GM12878 (cell line): ENCODE results near the gene PAQR9. TPM values are rescaled to one million over a fixed set of nuclear protein-coding genes. Genes with fewer than 3 reads are reported as not detected.

ENCODE experiments used
- ATAC-seq: fragments of 200-7000 bp; cut with Tn5 transposase; 3 replicates; pipeline ENCODE4 v1.9.1; 2020; ENCODE audit warnings: mild to moderate bottlenecking, moderate library complexity
- BruUV-seq: library from RNA; stranded (reverse); fragments of 400-500 nt; replicated peaks from 2 replicates; lab custom pipeline; 2021; lab: Mats Ljungman, UMichigan
- CTCF ChIA-PET: fragments of 300-600 bp; sonication (Branson Sonifier 250); formaldehyde crosslinking; extraction: SDS; loops from one replicate; lab custom pipeline; 2021; ENCODE audit warnings: inconsistent platforms; lab: Yijun Ruan, JAX
- POLR2A ChIA-PET: fragments of 350-600 bp; formaldehyde crosslinking; extraction: SDS; loops from one replicate; lab custom pipeline; 2021; ENCODE audit warnings: inconsistent platforms; lab: Charles Lee
- RAD21 ChIA-PET: fragments of 300-600 bp; sonication (Branson Sonifier 250); formaldehyde crosslinking; loops from one replicate; lab custom pipeline; 2023; ENCODE audit warnings: antibody characterized with exemption; ENCODE audit not compliant: unreplicated experiment; lab: Charles Lee
- SMC1A ChIA-PET: fragments of 300-600 bp; sonication (Branson Sonifier 250); formaldehyde crosslinking; loops from one replicate; lab custom pipeline; 2023; ENCODE audit not compliant: unreplicated experiment, uncharacterized antibody; lab: Charles Lee
- DNase-seq: peaks from one replicate; pipeline ENCODE4 v3.0.0-alpha.2; 2011; ENCODE audit warnings: low read depth, low spot score
- FAIRE-seq: peaks from 3 replicates; lab custom pipeline; 2011; peaks lifted over from hg19 to GRCh38; lab: Jason Lieb, UNC
- H2AFZ ChIP-seq: 2 replicates; pipeline ENCODE4 v1.6.0; 2011; ENCODE audit warnings: low read depth, low read length, control low read depth; ENCODE audit not compliant: control insufficient read depth
- H3K27ac ChIP-seq: 2 replicates; pipeline ENCODE4 v1.5.1; 2011; ENCODE audit warnings: control low read depth; ENCODE audit not compliant: control insufficient read depth, insufficient read depth
- H3K27me3 ChIP-seq, 2 experiments: replicated peaks in 1 of 2; 2 replicates each; pipeline versions ENCODE4 v1.6.0 to v1.6.1; 2011; ENCODE audit warnings: low read length in 1 of 2; ENCODE audit not compliant: control insufficient read depth in 2 of 2, insufficient read depth in 2 of 2
- H3K36me3 ChIP-seq, 2 experiments: 2 replicates each; pipeline ENCODE4 v1.5.1; 2011; ENCODE audit warnings: low read length in 1 of 2; ENCODE audit not compliant: control insufficient read depth in 2 of 2, insufficient read depth in 2 of 2
- H3K4me1 ChIP-seq: 2 replicates; pipeline ENCODE4 v1.6.1; 2011; ENCODE audit warnings: mild to moderate bottlenecking, low read length, moderate library complexity, mixed read lengths; ENCODE audit not compliant: control insufficient read depth, insufficient read depth
- H3K4me2 ChIP-seq: 2 replicates; pipeline ENCODE4 v1.6.0; 2011; ENCODE audit warnings: control low read depth; ENCODE audit not compliant: control insufficient read depth, insufficient read depth
- H3K4me3 ChIP-seq: fragments of 200-600 bp; sonication (generic); 2 replicates; pipeline ENCODE4 v1.5.1; 2016
- H3K79me2 ChIP-seq: 2 replicates; pipeline ENCODE4 v1.6.0; 2011; ENCODE audit warnings: low read length; ENCODE audit not compliant: control insufficient read depth, insufficient read depth
- H3K9ac ChIP-seq: 2 replicates; pipeline ENCODE4 v1.8.0; 2011; ENCODE audit warnings: low read length, control low read depth, mixed read lengths; ENCODE audit not compliant: control insufficient read depth, insufficient read depth
- H3K9me3 ChIP-seq: replicated peaks from 3 replicates; pipeline ENCODE4 v1.5.1; 2011; ENCODE audit warnings: mild to moderate bottlenecking, low read length; ENCODE audit not compliant: control insufficient read depth, insufficient read depth
- H4K20me1 ChIP-seq: 2 replicates; pipeline ENCODE4 v1.6.0; 2011; ENCODE audit not compliant: control insufficient read depth, insufficient read depth
- CBX3 ChIP-seq: fragments of 200-600 bp; sonication (generic); IDR thresholded peaks from 2 replicates; pipeline ENCODE4 v1.6.1; 2016; ENCODE audit warnings: low read depth, borderline replicate concordance
- CEBPB ChIP-seq, 2 experiments: fragments of 150-350 bp in 1 of 2; IDR thresholded peaks; 2 replicates each; pipeline ENCODE4 v1.6.1; 2012 to 2014; ENCODE audit warnings: low read depth in 2 of 2, low read length in 2 of 2, borderline replicate concordance in 1 of 2, inconsistent platforms in 1 of 2
- E2F4 ChIP-seq: IDR thresholded peaks from 2 replicates; pipeline ENCODE4 v1.6.1; 2012; ENCODE audit warnings: low read depth, low read length, improper control_type of control experiment
- GABPA ChIP-seq: IDR thresholded peaks from 2 replicates; pipeline ENCODE4 v1.6.1; 2014; ENCODE audit warnings: antibody characterized with exemption, low read depth, mild to moderate bottlenecking, inconsistent platforms
- NFIC ChIP-seq: IDR thresholded peaks from 2 replicates; pipeline ENCODE4 v1.6.1; 2012; ENCODE audit warnings: low read depth, mild to moderate bottlenecking, inconsistent platforms, low read length, moderate library complexity
- PAX5 ChIP-seq: IDR thresholded peaks from 2 replicates; pipeline ENCODE4 v1.6.1; 2011; ENCODE audit warnings: low read depth, low read length, borderline replicate concordance
- PKNOX1 ChIP-seq: fragments of 450-650 bp; IDR thresholded peaks from 2 replicates; pipeline ENCODE4 v1.6.1; 2016; ENCODE audit warnings: mild to moderate bottlenecking
- PML ChIP-seq: IDR thresholded peaks from 2 replicates; pipeline ENCODE4 v1.6.1; 2012; ENCODE audit warnings: low read length, inconsistent platforms
- POU2F2 ChIP-seq: IDR thresholded peaks from 3 replicates; pipeline ENCODE4 v1.6.1; 2011; ENCODE audit warnings: low read depth, mild to moderate bottlenecking, low read length, borderline replicate concordance
- RELB ChIP-seq: fragments of 450-650 bp; IDR thresholded peaks from 2 replicates; pipeline ENCODE4 v1.6.1; 2017; ENCODE audit warnings: low read depth, mild to moderate bottlenecking, moderate library complexity
- TARDBP ChIP-seq: IDR thresholded peaks from 2 replicates; pipeline ENCODE4 v1.6.1; 2016; ENCODE audit warnings: borderline replicate concordance
- TCF12 ChIP-seq: IDR thresholded peaks from 2 replicates; pipeline ENCODE4 v1.6.1; 2011; ENCODE audit warnings: low read depth, mild to moderate bottlenecking, low read length
- YY1 ChIP-seq: IDR thresholded peaks from 2 replicates; pipeline ENCODE4 v1.6.1; 2011; ENCODE audit warnings: low read depth, mild to moderate bottlenecking, low read length
- in situ Hi-C: fragments of 300-500 bp; cut with MboI; formaldehyde crosslinking; loops from 9 replicates; pipeline ENCODE4 v1.14.3; 2018; ENCODE audit warnings: mixed read lengths
- intact Hi-C: fragments of 100-400 bp; cut with micrococcal nuclease; formaldehyde crosslinking; loops from one replicate; pipeline ENCODE4 v1.14.2; 2022; ENCODE audit not compliant: unreplicated experiment
- polyA plus RNA-seq, 11 experiments: library from polyadenylated mRNA; depleted of rRNA in 4 of 11; unstranded in 6 of 11; stranded (reverse) in 5 of 11; fragments of >200 nt; fragmentation: Nextera tagmentation in 4 of 11; fragmentation: Illumina TruSeq in 1 of 11; extraction: Ambion mirVana in 4 of 11; extraction: Trizol in 1 of 11; gene quantifications; 1 replicate in 1 of 11; 2 replicates in 10 of 11; pipeline versions ENCODE4 v1.2.1 to v1.2.3, GENCODE V29; 2011 to 2016; ENCODE audit warnings: inconsistent platforms in 2 of 11, missing spikeins in 2 of 11, low read depth in 1 of 11
- total RNA-seq, 4 experiments: library from RNA; depleted of rRNA in 3 of 4; stranded (reverse); fragments of >200 nt in 3 of 4; fragmentation: Illumina TruSeq in 1 of 4; extraction: Trizol in 1 of 4; gene quantifications; 2 replicates each; pipeline versions ENCODE4 v1.2.1 to v1.2.3, GENCODE V29; 2013 to 2021

The PAQR9 gene
- total and polyA plus RNA-seq, 10 of the 15 experiments (the other 5 are each of a cell fraction or from before 2014, with no cell fraction given) = not detected

- TF ChIP-seq RELB (no peak), CEBPB (IDR thresholded peaks at IDR 0.05; ENCODE audit: borderline replicate concordance in 1 of 2, low read depth in 2 of 2, low read length in 2 of 2) (no peak), PAX5 (no peak), TARDBP (no peak), PML (no peak), TCF12 (no peak)
- TF ChIP-seq, all 136 proteins: peak for 0
Measured at GRCh38 chr3:142926368-142926944, 37.0 kb downstream of the PAQR9 start (continued).

GRCh38 chr3:142925140-142925539 lies 38.3 kb downstream of the PAQR9 start:
- ChIA-PET RAD21 (no interaction called here), CTCF (no interaction called here), POLR2A (interaction anchor here (0.6 kb wide), 1 partner anchor 66 kb away, joined by 3 read pairs; no protein-coding TSS in a partner anchor), SMC1A (interaction anchor here (1.2 kb wide), 1 partner anchor 69 kb away, joined by 4 read pairs; no protein-coding TSS in a partner anchor)
- Histone ChIP-seq H3K9me3 (no peaks in the 10 kb centered on the region; the same call in 2 of the 3 replicates), H2AFZ (no peak overlapping the region), H3K4me3 (no peak overlapping the region), H3K36me3 (no peaks in the 10 kb centered on the region), H4K20me1 (no peaks in the 10 kb centered on the region), H3K9ac (no peak overlapping the region), H3K27ac (no peak overlapping the region), H3K4me1 (no peaks in the 10 kb centered on the region), H3K4me2 (no peak overlapping the region), H3K79me2 (no peaks in the 10 kb centered on the region), H3K27me3 (no peaks in the 10 kb centered on the region)
- ATAC-seq (no peak), DNase-seq (no peak), FAIRE-seq (no peak)
- TF ChIP-seq E2F4 (no peak), NFIC (no peak), PKNOX1 (no peak), PML (no peak), GABPA (no peak), POU2F2 (no peak), YY1 (no peak), CBX3 (no peak)
- intact Hi-C loops = no loop called here
- no TSS peak for BruUV-seq
- in situ Hi-C loops = no loop called here
